ENCODE data around the gene SLC38A1. TPM values are rescaled to one million over a fixed set of nuclear protein-coding genes. Genes with fewer than 3 reads are reported as not detected.

SLC38A1 gene
- total RNA-seq, 2 experiments from 2014 or later, result 255 to 260 TPM

GRCh38 chr12:46160981-46161690 lies 107.7 kb downstream of the SLC38A1 start:
- Mint-ChIP-seq H3K36me3 (peaks cover 10% of the 10 kb centered on the region), H3K27ac (no peak overlapping the region), H3K9me3 (peaks cover 6% of the 10 kb centered on the region), H3K4me1 (peaks cover 22% of the 10 kb centered on the region), H3K4me3 (no peak overlapping the region), H3K27me3 (no peaks in the 10 kb centered on the region)
- no peak for DNase-seq

GRCh38 chr12:46160101-46160980 lies 108.5 kb downstream of the SLC38A1 start:
- H3K27me3 Mint-ChIP-seq, result no peaks in the 10 kb centered on the region
- H3K4me3 Mint-ChIP-seq, result no peak overlapping the region
- DNase-seq, result no peak
- peaks cover 22% of the 10 kb centered on the region for H3K4me1 Mint-ChIP-seq
- H3K27ac Mint-ChIP-seq, result no peak overlapping the region
- H3K9me3 Mint-ChIP-seq, result peaks cover 9% of the 10 kb centered on the region
- peaks cover 14% of the 10 kb centered on the region for H3K36me3 Mint-ChIP-seq

- Mint-ChIP-seq H3K4me1 (peaks cover 23% of the 10 kb centered on the region), H3K27ac (no peak overlapping the region), H3K27me3 (no peaks in the 10 kb centered on the region), H3K9me3 (peaks cover 9% of the 10 kb centered on the region), H3K36me3 (peaks cover 14% of the 10 kb centered on the region), H3K4me3 (no peak overlapping the region)
- DNase-seq, result no peak
Observed at GRCh38 chr12:46159309-46159901, 109.4 kb downstream of the SLC38A1 start.

GRCh38 chr12:46158501-46158900 lies 110.3 kb downstream of the SLC38A1 start:
- H3K4me3 Mint-ChIP-seq, result no peak overlapping the region
- H3K27me3 Mint-ChIP-seq, result no peaks in the 10 kb centered on the region
- H3K9me3 Mint-ChIP-seq, result peaks cover 9% of the 10 kb centered on the region
- DNase-seq, result no peak
- no peak overlapping the region for H3K27ac Mint-ChIP-seq
- peaks cover 14% of the 10 kb centered on the region for H3K36me3 Mint-ChIP-seq
- H3K4me1 Mint-ChIP-seq, result peaks cover 26% of the 10 kb centered on the region

GRCh38 chr12:46154221-46154985 lies 114.4 kb downstream of the SLC38A1 start:
- peaks cover 14% of the 10 kb centered on the region for H3K36me3 Mint-ChIP-seq
- H3K9me3 Mint-ChIP-seq, result peaks cover 9% of the 10 kb centered on the region
- DNase-seq, result no peak
- no peak overlapping the region for H3K4me3 Mint-ChIP-seq
- no peaks in the 10 kb centered on the region for H3K27me3 Mint-ChIP-seq
- peaks cover 28% of the 10 kb centered on the region for H3K4me1 Mint-ChIP-seq
- H3K27ac Mint-ChIP-seq, result no peak overlapping the region

GRCh38 chr12:46153268-46153872 lies 115.5 kb downstream of the SLC38A1 start:
- peaks cover 9% of the 10 kb centered on the region for H3K9me3 Mint-ChIP-seq
- H3K27ac Mint-ChIP-seq, result no peak overlapping the region
- H3K27me3 Mint-ChIP-seq, result peaks cover 4% of the 10 kb centered on the region
- no peak overlapping the region for H3K4me3 Mint-ChIP-seq
- DNase-seq, result no peak
- H3K36me3 Mint-ChIP-seq, result peaks cover 12% of the 10 kb centered on the region
- H3K4me1 Mint-ChIP-seq, result peaks cover 24% of the 10 kb centered on the region

- H3K4me1 Mint-ChIP-seq, result peaks cover 15% of the 10 kb centered on the region
- no peak for DNase-seq
- peaks cover 11% of the 10 kb centered on the region for H3K27me3 Mint-ChIP-seq
- H3K27ac Mint-ChIP-seq, result no peak overlapping the region
- peaks cover 11% of the 10 kb centered on the region for H3K36me3 Mint-ChIP-seq
- H3K9me3 Mint-ChIP-seq, result peaks cover 9% of the 10 kb centered on the region
- H3K4me3 Mint-ChIP-seq, result no peak overlapping the region
Observed at GRCh38 chr12:46152456-46152855, 116.4 kb downstream of the SLC38A1 start.

- no peak for DNase-seq
- Mint-ChIP-seq H3K36me3 (no peaks in the 10 kb centered on the region), H3K4me1 (peaks cover 11% of the 10 kb centered on the region), H3K4me3 (no peak overlapping the region), H3K9me3 (no peaks in the 10 kb centered on the region), H3K27me3 (peaks cover 11% of the 10 kb centered on the region), H3K27ac (no peak overlapping the region)
Observed at GRCh38 chr12:46150735-46151134, 118.1 kb downstream of the SLC38A1 start.

GRCh38 chr12:46149905-46150304 lies 118.9 kb downstream of the SLC38A1 start:
- Mint-ChIP-seq H3K4me3 (no peak overlapping the region), H3K4me1 (peaks cover 11% of the 10 kb centered on the region), H3K36me3 (no peaks in the 10 kb centered on the region), H3K9me3 (no peaks in the 10 kb centered on the region), H3K27ac (no peak overlapping the region), H3K27me3 (peaks cover 11% of the 10 kb centered on the region)
- DNase-seq, result no peak

- H3K4me1 Mint-ChIP-seq, result peaks cover 9% of the 10 kb centered on the region
- peaks cover 11% of the 10 kb centered on the region for H3K27me3 Mint-ChIP-seq
- DNase-seq, result no peak
- H3K36me3 Mint-ChIP-seq, result no peaks in the 10 kb centered on the region
- H3K4me3 Mint-ChIP-seq, result no peak overlapping the region
- no peak overlapping the region for H3K27ac Mint-ChIP-seq
- H3K9me3 Mint-ChIP-seq, result no peaks in the 10 kb centered on the region
Observed at GRCh38 chr12:46149079-46149464, 119.8 kb downstream of the SLC38A1 start.

GRCh38 chr12:46148327-46149078 lies 120.3 kb downstream of the SLC38A1 start:
- no peaks in the 10 kb centered on the region for H3K9me3 Mint-ChIP-seq
- H3K36me3 Mint-ChIP-seq, result no peaks in the 10 kb centered on the region
- peaks cover 7% of the 10 kb centered on the region for H3K4me1 Mint-ChIP-seq
- H3K27me3 Mint-ChIP-seq, result peaks cover 11% of the 10 kb centered on the region
- H3K27ac Mint-ChIP-seq, result no peak overlapping the region
- no peak for DNase-seq
- no peak overlapping the region for H3K4me3 Mint-ChIP-seq

- H3K9me3 Mint-ChIP-seq, result no peaks in the 10 kb centered on the region
- DNase-seq, result no peak
- peaks cover 14% of the 10 kb centered on the region for H3K27me3 Mint-ChIP-seq
- no peak overlapping the region for H3K27ac Mint-ChIP-seq
- no peaks in the 10 kb centered on the region for H3K36me3 Mint-ChIP-seq
- peaks cover 7% of the 10 kb centered on the region for H3K4me1 Mint-ChIP-seq
- H3K4me3 Mint-ChIP-seq, result no peak overlapping the region
Observed at GRCh38 chr12:46147144-46147543, 121.7 kb downstream of the SLC38A1 start.

GRCh38 chr12:46145881-46146280 lies 123.0 kb downstream of the SLC38A1 start:
- no peaks in the 10 kb centered on the region for H3K36me3 Mint-ChIP-seq

GRCh38 chr12:46144433-46144832 lies 124.4 kb downstream of the SLC38A1 start:
- Mint-ChIP-seq H3K4me1 (peaks cover 4% of the 10 kb centered on the region), H3K27ac (no peak overlapping the region), H3K9me3 (no peaks in the 10 kb centered on the region), H3K36me3 (no peaks in the 10 kb centered on the region), H3K27me3 (peaks cover 18% of the 10 kb centered on the region), H3K4me3 (no peak overlapping the region)
- DNase-seq, result no peak

More at GRCh38 chr12:46145881-46146280, 123.0 kb downstream of the SLC38A1 start:
- Mint-ChIP-seq H3K4me1 (peaks cover 6% of the 10 kb centered on the region), H3K27ac (no peak overlapping the region), H3K27me3 (peaks cover 18% of the 10 kb centered on the region), H3K4me3 (no peak overlapping the region), H3K9me3 (no peaks in the 10 kb centered on the region)
- DNase-seq, result no peak

Measured in activated naive CD8-positive, alpha-beta T cell treated with anti-CD3 and anti-CD28 coated beads for 36 hours (primary cell).